ENCODE results near the gene MCF2L.
"Not testable (repeated sequence)": the region's sequence is repeated elsewhere in the genome, so short reads cannot be mapped to it uniquely, and the experiment has no call there.

MCF2L gene

GRCh38 chr13:113077566-113077952, 108.5 kb downstream of the MCF2L start:
- Histone ChIP-seq H3K27me3 (ENCODE audit: low read depth, low read length) (no peaks in the 10 kb centered on the region; the same call in 1 of the 2 replicates), H3K4me3 (ENCODE audit: low read length) (no peak overlapping the region), H3K27ac (ENCODE audit: low read length) (no peak overlapping the region), H3K4me1 (ENCODE audit: low read length) (no peaks in the 10 kb centered on the region), H3K9ac (ENCODE audit: low read length) (no peak overlapping the region), H4K20me1 (ENCODE audit: insufficient read depth, low read length) (no peaks in the 10 kb centered on the region), H3K9me3 (ENCODE audit: insufficient read depth, low read length) (no peaks in the 10 kb centered on the region), H3K79me2 (ENCODE audit: low read length) (no peaks in the 10 kb centered on the region), H3K4me2 (ENCODE audit: low read length) (no peak overlapping the region), H3K36me3 (replicated peaks; ENCODE audit: low read depth, low read length) (no peaks in the 10 kb centered on the region), H2AFZ (ENCODE audit: low read depth, low read length) (no peak overlapping the region)
- TF ChIP-seq EZH2phosphoT487 (IDR thresholded peaks at IDR 0.05; ENCODE audit: low read depth) (no peak), CTCF (IDR thresholded peaks at IDR 0.05; ENCODE audit: low read depth, low read length) (no peak)

GRCh38 chr13:113077953-113078901, 109.2 kb downstream of the MCF2L start:
- H3K79me2 ChIP-seq (ENCODE audit: low read length) = no peaks in the 10 kb centered on the region
- no peaks in the 10 kb centered on the region for H3K9me3 ChIP-seq (ENCODE audit: insufficient read depth, low read length)
- H4K20me1 ChIP-seq (ENCODE audit: insufficient read depth, low read length) = no peaks in the 10 kb centered on the region
- H2AFZ ChIP-seq (ENCODE audit: low read depth, low read length) = no peak overlapping the region
- H3K36me3 ChIP-seq (replicated peaks; ENCODE audit: low read depth, low read length) = no peaks in the 10 kb centered on the region
- no peak overlapping the region for H3K9ac ChIP-seq (ENCODE audit: low read length)
- no peaks in the 10 kb centered on the region for H3K4me1 ChIP-seq (ENCODE audit: low read length)
- H3K27me3 ChIP-seq (ENCODE audit: low read depth, low read length) = no peaks in the 10 kb centered on the region
- H3K27ac ChIP-seq (ENCODE audit: low read length) = no peak overlapping the region
- TF ChIP-seq CTCF (IDR thresholded peaks at IDR 0.05; ENCODE audit: low read depth, low read length) = no peak
- no peak for TF ChIP-seq EZH2phosphoT487 (IDR thresholded peaks at IDR 0.05; ENCODE audit: low read depth)
- H3K4me3 ChIP-seq (ENCODE audit: low read length) = no peak overlapping the region
- H3K4me2 ChIP-seq (ENCODE audit: low read length) = no peak overlapping the region

GRCh38 chr13:113078902-113079780, 110.1 kb downstream of the MCF2L start:
- H4K20me1 ChIP-seq (ENCODE audit: insufficient read depth, low read length) = no peaks in the 10 kb centered on the region
- TF ChIP-seq EZH2phosphoT487 (IDR thresholded peaks at IDR 0.05; ENCODE audit: low read depth) = no peak
- no peak for TF ChIP-seq CTCF (IDR thresholded peaks at IDR 0.05; ENCODE audit: low read depth, low read length)
- H3K36me3 ChIP-seq (replicated peaks; ENCODE audit: low read depth, low read length) = no peaks in the 10 kb centered on the region
- H3K9me3 ChIP-seq (ENCODE audit: insufficient read depth, low read length) = no peaks in the 10 kb centered on the region
- no peak overlapping the region for H3K4me3 ChIP-seq (ENCODE audit: low read length)
- no peaks in the 10 kb centered on the region for H3K4me1 ChIP-seq (ENCODE audit: low read length)
- no peak overlapping the region for H2AFZ ChIP-seq (ENCODE audit: low read depth, low read length)
- no peak overlapping the region for H3K9ac ChIP-seq (ENCODE audit: low read length)
- H3K79me2 ChIP-seq (ENCODE audit: low read length) = no peaks in the 10 kb centered on the region
- H3K27ac ChIP-seq (ENCODE audit: low read length) = no peak overlapping the region
- no peak overlapping the region for H3K4me2 ChIP-seq (ENCODE audit: low read length)
- no peaks in the 10 kb centered on the region for H3K27me3 ChIP-seq (ENCODE audit: low read depth, low read length)

GRCh38 chr13:113079781-113080080, 110.7 kb downstream of the MCF2L start:
- not testable (repeated sequence) for H4K20me1 ChIP-seq (ENCODE audit: insufficient read depth, low read length)

More at GRCh38 chr13:113079781-113080080, 110.7 kb downstream of the MCF2L start:
- H3K4me3 ChIP-seq (ENCODE audit: low read length); H3K27me3 ChIP-seq (ENCODE audit: low read depth, low read length); H3K9me3 ChIP-seq (ENCODE audit: insufficient read depth, low read length); H3K79me2 ChIP-seq (ENCODE audit: low read length); H3K9ac ChIP-seq (ENCODE audit: low read length); H3K4me2 ChIP-seq (ENCODE audit: low read length); H2AFZ ChIP-seq (ENCODE audit: low read depth, low read length); H3K27ac ChIP-seq (ENCODE audit: low read length); H3K4me1 ChIP-seq (ENCODE audit: low read length); H3K36me3 ChIP-seq (replicated peaks; ENCODE audit: low read depth, low read length): not testable (repeated sequence)

Measured in OCI-LY3 (cell line).